Measurements from ENCODE around the gene MT4.

The MT4 gene

DNA sequence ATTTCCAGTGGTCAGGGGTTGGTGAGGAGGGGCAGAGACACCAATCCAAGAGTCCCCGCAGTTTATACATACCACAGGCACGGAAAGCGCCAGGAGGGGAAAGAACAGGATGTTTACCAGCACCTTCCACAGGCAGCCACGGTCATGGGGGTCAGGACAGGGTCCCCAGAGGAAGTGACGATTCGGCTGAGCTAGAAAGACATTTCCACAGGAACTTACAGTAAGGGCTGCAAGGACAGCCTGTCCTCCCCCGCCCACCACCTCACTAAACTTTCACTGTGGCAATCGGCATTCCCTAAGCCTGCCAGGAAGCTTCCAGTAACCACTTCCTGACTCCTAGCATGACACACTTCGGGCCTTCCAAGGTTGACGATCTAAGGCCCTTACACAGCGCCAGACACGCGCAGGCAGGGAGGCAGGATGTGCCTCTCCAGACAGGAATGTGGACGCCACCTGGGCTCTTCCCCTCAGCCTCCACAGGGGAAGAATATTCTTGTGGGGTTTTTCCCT lies 42.3 kb downstream of the MT4 start:
- Mint-ChIP-seq H3K4me1 (peaks cover 60% of the 10 kb centered on the region), H3K27me3 (no peaks in the 10 kb centered on the region), H3K9me3 (no peaks in the 10 kb centered on the region), H3K27ac (peak overlapping the region; percentile 57 to 78), H3K4me3 (peak overlapping the region; percentile 90 to 97)
- no peak for DNase-seq
- no peak for ATAC-seq

- ATAC-seq = no peak
- Mint-ChIP-seq H3K4me3 (peak overlapping the region; percentile 90 to 97), H3K27ac (peak overlapping the region; percentile 91 to 95), H3K9me3 (no peaks in the 10 kb centered on the region), H3K4me1 (peaks cover 64% of the 10 kb centered on the region), H3K27me3 (no peaks in the 10 kb centered on the region)
- no peak for DNase-seq
These were observed 42.8 kb downstream of the MT4 start for GRCh38 chr16:56607675-56608042.

- peak; percentile 90 to 92 for DNase-seq
- H3K4me1 Mint-ChIP-seq = peaks cover 70% of the 10 kb centered on the region
- H3K4me3 Mint-ChIP-seq = peak within 1 kb of the TSS; percentile 90 to 97
- no peaks in the 10 kb centered on the region for H3K27me3 Mint-ChIP-seq
- H3K27ac Mint-ChIP-seq = peak within 1 kb of the TSS; percentile 91 to 95
- ATAC-seq = peak; percentile 84
- no peaks in the 10 kb centered on the region for H3K9me3 Mint-ChIP-seq
These were observed 43.4 kb downstream of the MT4 start, which contains the start of gene MT2A for GRCh38 chr16:56608043-56608875. Gene MT2A (plus strand): TSS chr16:56608584. CDS start chr16:56608656, 72 bp downstream.

- ATAC-seq = no peak
These were observed 44.1 kb downstream of the MT4 start for GRCh38 chr16:56608876-56609462.

DNA sequence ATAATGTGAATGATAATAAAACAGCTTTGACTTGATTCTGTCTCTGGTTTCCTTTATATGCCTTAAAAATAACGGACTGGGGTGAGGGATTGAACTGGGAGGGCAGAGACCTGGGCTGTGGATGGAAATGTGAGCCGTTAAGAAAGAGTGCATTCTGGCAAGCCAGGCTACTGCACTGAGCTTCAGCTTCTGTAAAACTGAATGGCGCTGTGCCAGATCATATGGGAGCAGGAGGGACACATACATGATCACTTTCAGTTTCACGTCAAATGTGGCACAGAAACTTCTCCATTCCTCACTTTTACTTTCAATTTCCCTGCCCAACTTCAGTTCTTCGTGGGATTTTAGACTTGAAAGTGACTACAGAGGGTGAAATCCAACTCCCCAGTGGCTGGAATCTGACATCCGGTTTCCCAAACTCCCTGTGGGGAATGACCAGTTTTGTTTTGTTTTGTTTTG lies 44.6 kb downstream of the MT4 start:
- no peaks in the 10 kb centered on the region for H3K27me3 Mint-ChIP-seq
- ATAC-seq = peak; percentile 48
- peak overlapping the region; percentile 90 to 97 for H3K4me3 Mint-ChIP-seq
- H3K4me1 Mint-ChIP-seq = peaks cover 83% of the 10 kb centered on the region
- peak; percentile 73 to 82 for DNase-seq
- H3K9me3 Mint-ChIP-seq = no peaks in the 10 kb centered on the region
- H3K27ac Mint-ChIP-seq = peak overlapping the region; percentile 82 to 91

More at GRCh38 chr16:56608876-56609462, 44.1 kb downstream of the MT4 start:
- Mint-ChIP-seq H3K9me3 (no peaks in the 10 kb centered on the region), H3K4me3 (peak overlapping the region; percentile 90 to 97), H3K27ac (peak overlapping the region; percentile 91), H3K4me1 (peaks cover 78% of the 10 kb centered on the region), H3K27me3 (no peaks in the 10 kb centered on the region)
- peak in 1 of 2 donors; percentile 36 for DNase-seq

GRCh38 chr16:56610017-56610608 lies 45.2 kb downstream of the MT4 start:
- Mint-ChIP-seq H3K27ac (peak overlapping the region; percentile 82 to 91), H3K9me3 (no peaks in the 10 kb centered on the region), H3K27me3 (no peaks in the 10 kb centered on the region), H3K4me3 (peak overlapping the region; percentile 90 to 97), H3K4me1 (peaks cover 89% of the 10 kb centered on the region)
- peak; percentile 57 to 88 for DNase-seq
- ATAC-seq = peak; percentile 73

GRCh38 chr16:56610609-56611111 lies 45.8 kb downstream of the MT4 start:
- peak overlapping the region; percentile 90 to 97 for H3K4me3 Mint-ChIP-seq
- no peak for DNase-seq
- peak; percentile 58 for ATAC-seq
- H3K27me3 Mint-ChIP-seq = no peaks in the 10 kb centered on the region
- H3K27ac Mint-ChIP-seq = peak overlapping the region in 1 of 2 donors; percentile 91
- H3K9me3 Mint-ChIP-seq = no peaks in the 10 kb centered on the region
- H3K4me1 Mint-ChIP-seq = peaks cover 94% of the 10 kb centered on the region

GRCh38 chr16:56611281-56611833 lies 46.5 kb downstream of the MT4 start:
- DNase-seq = no peak
- H3K9me3 Mint-ChIP-seq = no peaks in the 10 kb centered on the region
- no peak for ATAC-seq
- H3K4me3 Mint-ChIP-seq = peak overlapping the region; percentile 7 to 97
- H3K4me1 Mint-ChIP-seq = peaks cover 89% of the 10 kb centered on the region
- H3K27me3 Mint-ChIP-seq = no peaks in the 10 kb centered on the region
- H3K27ac Mint-ChIP-seq = peak overlapping the region; percentile 39 to 91

- ATAC-seq (no peak), DNase-seq (no peak)
- Mint-ChIP-seq H3K27ac (peak overlapping the region; percentile 66 to 74), H3K9me3 (no peaks in the 10 kb centered on the region), H3K4me1 (peaks cover 87% of the 10 kb centered on the region), H3K27me3 (peaks cover 23% of the 10 kb centered on the region), H3K4me3 (peak overlapping the region in 1 of 2 donors; percentile 28)
These were observed 48.8 kb downstream of the MT4 start for GRCh38 chr16:56613706-56614105.

GRCh38 chr16:56614549-56614991 lies 49.7 kb downstream of the MT4 start:
- peaks cover 32% of the 10 kb centered on the region for H3K27me3 Mint-ChIP-seq
- no peaks in the 10 kb centered on the region for H3K9me3 Mint-ChIP-seq
- H3K4me1 Mint-ChIP-seq = peaks cover 78% of the 10 kb centered on the region
- ATAC-seq (peak; percentile 82), DNase-seq (peak in 1 of 2 donors; percentile 57)
- peak overlapping the region; percentile 66 to 74 for H3K27ac Mint-ChIP-seq
- peak overlapping the region; percentile 27 to 41 for H3K4me3 Mint-ChIP-seq

DNA sequence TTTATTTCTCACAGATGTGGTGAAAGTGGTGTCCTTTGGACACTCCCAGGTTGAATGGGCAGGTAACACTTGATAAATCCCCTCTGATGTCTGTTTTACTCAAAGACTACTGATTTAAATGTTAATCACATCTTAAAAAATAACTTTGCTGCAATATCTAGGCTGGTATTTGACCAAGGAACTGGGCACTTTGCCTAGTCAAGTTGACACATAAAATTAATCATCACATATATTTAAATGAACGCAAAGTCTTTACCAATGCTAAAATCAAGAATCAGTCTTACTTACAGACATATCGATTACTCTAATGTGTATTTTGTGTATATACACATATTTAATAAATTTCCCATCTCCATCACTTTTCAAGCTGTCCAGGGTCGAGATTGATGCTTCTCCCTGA lies 50.5 kb downstream of the MT4 start:
- ATAC-seq (no peak), DNase-seq (no peak)
- peaks cover 70% of the 10 kb centered on the region for H3K4me1 Mint-ChIP-seq
- peaks cover 36% of the 10 kb centered on the region for H3K27me3 Mint-ChIP-seq
- no peaks in the 10 kb centered on the region for H3K9me3 Mint-ChIP-seq
- peak overlapping the region in 1 of 2 donors; percentile 27 for H3K4me3 Mint-ChIP-seq
- H3K27ac Mint-ChIP-seq = no peak overlapping the region

- H3K27ac Mint-ChIP-seq = peak overlapping the region in 1 of 2 donors; percentile 80
These were observed 51.8 kb downstream of the MT4 start for GRCh38 chr16:56616608-56617211.

DNA sequence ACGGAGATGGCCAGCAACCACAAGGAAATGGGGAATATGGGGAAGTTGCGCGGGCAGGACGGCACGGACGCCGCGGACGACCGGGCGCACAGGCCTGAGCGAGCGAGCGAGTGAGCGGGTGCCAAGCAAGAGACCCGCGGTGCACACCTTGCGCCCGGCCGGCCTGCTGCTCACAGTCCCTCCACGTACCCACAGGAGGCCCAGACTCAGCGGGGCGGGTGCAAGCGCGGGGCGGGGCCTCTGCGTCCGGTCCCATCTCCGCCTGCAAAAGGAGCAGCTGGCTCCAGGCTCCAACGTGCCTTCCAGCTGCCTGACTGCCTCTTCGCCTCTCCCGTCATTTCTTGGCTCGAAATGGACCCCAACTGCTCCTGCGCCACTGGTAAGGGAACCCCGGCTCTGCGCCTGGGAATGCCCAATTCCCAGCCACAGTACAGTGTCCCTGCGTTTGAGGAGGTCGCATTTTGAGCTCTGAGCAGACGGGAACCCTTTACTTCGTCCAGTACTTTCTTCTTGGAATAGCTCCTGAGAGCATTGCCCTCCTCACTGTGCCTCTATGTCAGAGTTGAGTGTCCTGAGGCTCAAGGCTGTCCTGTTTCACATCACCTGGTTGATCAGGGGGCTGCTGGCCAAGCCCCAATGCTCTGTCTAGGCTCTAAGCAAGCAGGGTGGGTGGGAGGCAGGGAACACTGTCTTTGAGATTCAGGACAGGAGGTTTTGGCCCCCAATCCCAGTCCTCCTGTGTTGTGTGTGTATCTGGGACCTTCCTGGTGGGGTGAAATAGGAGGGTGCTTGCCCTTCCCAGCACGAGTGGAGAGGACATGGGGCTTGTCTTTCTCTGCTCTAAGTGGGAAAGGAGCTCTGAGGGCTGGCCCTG lies 52.6 kb downstream of the MT4 start:
- Mint-ChIP-seq H3K9me3 (no peaks in the 10 kb centered on the region), H3K4me1 (peaks cover 52% of the 10 kb centered on the region), H3K27ac (peak overlapping the region; percentile 37 to 48), H3K4me3 (peak overlapping the region; percentile 71 to 77), H3K27me3 (peaks cover 36% of the 10 kb centered on the region)
- DNase-seq = peak; percentile 66 to 69
- ATAC-seq = peak; percentile 75

More at GRCh38 chr16:56616608-56617211, 51.8 kb downstream of the MT4 start:
- peak overlapping the region; percentile 71 to 77 for H3K4me3 Mint-ChIP-seq
- no peak for DNase-seq
- H3K9me3 Mint-ChIP-seq = no peaks in the 10 kb centered on the region
- peaks cover 36% of the 10 kb centered on the region for H3K27me3 Mint-ChIP-seq
- no peak for ATAC-seq
- peaks cover 57% of the 10 kb centered on the region for H3K4me1 Mint-ChIP-seq

GRCh38 chr16:56618138-56618537 lies 53.3 kb downstream of the MT4 start:
- H3K9me3 Mint-ChIP-seq = no peaks in the 10 kb centered on the region
- peaks cover 36% of the 10 kb centered on the region for H3K27me3 Mint-ChIP-seq
- H3K4me1 Mint-ChIP-seq = peaks cover 45% of the 10 kb centered on the region
- H3K27ac Mint-ChIP-seq = no peak overlapping the region
- peak overlapping the region; percentile 71 to 77 for H3K4me3 Mint-ChIP-seq
- DNase-seq = no peak
- ATAC-seq = no peak
